Stimulated activated CD4-positive, alpha-beta T cell treated with anti-CD3 and anti-CD28 coated beads, TNF-alpha, amount 100 ng/mL, for 48 hours (primary cell): ENCODE measurements around the gene TMEM63B.
"Not testable (repeated sequence)": the region's sequence is repeated elsewhere in the genome, so short reads cannot be mapped to it uniquely, and the experiment has no call there.

Experiments used
- DNase-seq, 3 donors: peaks; one replicate each; pipeline ENCODE4 v3.0.0-alpha.2; 2020; ENCODE audit warnings: low read depth in 3 of 3

The TMEM63B gene

DNA sequence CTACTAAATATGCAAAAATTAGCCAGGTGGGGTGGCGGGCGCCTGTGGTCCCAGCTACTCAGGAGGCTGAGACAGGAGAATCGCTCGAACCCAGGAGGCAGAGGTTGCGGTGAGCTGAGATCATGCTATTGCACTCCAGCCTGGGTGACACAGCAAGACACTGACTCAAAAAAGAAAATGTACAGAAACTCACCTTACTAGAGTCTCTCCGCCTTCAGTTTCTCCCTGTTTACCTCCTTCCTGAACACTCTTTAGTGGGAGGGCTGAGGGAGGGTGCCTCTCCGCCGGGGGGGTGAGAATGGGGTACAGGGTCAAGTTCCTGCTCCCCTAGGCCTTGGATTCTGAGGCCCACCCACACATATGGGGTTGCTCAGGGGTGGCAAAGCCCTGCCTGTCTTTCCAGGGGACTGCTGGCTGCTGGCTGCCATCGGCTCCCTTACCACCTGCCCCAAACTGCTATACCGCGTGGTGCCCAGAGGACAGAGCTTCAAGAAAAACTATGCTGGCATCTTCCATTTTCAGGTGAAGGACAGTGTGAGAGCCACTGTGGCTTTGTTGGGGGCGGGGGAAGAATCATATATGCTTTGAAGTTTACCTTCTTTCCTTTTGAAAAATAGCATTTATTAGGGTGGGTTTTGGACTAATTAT lies 44.7 kb downstream of the TMEM63B start:
- DNase-seq = no peak

DNA sequence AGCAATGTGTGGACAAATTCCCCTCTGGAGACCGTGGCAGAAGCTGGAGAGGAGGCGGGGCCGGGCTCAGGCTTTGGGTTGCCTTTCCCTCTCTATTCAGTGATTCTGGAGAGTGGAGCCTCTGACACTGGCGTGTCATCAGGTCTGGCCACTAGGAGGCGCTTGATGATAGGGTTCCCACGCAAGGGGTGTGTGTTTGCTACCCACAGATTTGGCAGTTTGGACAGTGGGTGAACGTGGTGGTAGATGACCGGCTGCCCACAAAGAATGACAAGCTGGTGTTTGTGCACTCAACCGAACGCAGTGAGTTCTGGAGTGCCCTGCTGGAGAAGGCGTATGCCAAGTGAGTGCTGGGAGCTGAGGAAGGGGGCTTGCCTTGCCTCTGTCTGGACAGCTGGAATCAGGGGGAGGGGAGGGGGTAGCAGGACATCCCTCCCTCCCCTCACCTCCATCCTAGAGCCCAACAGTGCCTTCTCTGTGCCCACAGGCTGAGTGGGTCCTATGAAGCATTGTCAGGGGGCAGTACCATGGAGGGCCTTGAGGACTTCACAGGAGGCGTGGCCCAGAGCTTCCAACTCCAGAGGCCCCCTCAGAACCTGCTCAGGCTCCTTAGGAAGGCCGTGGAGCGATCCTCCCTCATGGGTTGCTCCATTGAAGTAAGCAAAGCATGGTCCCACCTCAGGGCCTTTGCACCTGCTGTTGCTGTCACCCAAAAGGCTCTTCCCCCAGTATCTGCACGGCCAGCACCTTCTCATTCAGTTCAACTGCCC lies 45.6 kb downstream of the TMEM63B start:
- peak; percentile 67 to 79 (median 77) for DNase-seq

DNA sequence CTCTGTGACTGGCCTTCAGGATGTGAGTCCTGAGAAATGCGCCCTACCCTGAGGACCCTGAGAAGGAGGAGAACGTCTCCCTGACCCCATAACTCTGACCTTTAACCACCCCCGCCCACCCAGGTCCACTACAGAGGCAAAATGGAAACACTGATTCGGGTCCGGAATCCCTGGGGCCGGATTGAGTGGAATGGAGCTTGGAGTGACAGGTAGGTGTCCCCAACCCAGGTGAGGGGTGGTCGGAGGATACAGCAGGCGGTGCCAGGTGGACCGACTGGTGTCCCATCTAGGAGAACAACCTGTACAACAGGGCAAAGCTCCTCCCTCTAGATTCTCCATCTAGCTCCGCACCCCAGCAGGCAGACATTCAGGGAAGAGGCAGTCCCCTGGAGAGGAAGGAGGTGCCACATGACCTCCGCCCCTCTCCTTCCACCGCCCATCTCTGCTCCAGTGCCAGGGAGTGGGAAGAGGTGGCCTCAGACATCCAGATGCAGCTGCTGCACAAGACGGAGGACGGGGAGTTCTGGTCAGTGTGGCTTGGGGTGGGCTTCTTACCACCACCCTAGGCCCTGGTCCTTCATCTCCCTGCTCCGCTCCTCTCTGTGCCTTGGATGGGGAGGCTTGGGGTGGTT lies 48.9 kb downstream of the TMEM63B start:
- DNase-seq = no peak

DNA sequence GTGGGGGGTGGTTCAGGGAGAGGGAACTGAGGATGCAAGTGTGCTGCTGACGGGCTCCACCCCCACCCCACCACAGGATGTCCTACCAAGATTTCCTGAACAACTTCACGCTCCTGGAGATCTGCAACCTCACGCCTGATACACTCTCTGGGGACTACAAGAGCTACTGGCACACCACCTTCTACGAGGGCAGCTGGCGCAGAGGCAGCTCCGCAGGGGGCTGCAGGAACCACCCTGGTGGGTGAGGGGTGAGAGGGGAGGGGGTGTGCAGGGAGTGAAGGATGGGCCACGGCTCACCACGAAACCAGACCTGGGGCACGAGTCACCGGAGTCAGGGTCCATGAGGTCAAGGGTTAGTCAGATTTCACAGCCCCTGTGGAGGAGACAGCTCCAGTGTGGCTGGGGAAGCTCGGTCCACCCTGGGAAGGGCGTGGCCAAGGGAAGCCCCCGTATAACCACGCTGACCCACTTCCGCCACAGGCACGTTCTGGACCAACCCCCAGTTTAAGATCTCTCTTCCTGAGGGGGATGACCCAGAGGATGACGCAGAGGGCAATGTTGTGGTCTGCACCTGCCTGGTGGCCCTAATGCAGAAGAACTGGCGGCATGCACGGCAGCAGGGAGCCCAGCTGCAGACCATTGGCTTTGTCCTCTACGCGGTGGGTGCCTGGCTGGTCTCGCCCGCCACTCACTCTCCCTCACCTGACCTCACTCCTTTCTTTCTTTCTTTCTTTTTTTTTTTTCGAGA lies 49.6 kb downstream of the TMEM63B start:
- DNase-seq = no peak

DNA sequence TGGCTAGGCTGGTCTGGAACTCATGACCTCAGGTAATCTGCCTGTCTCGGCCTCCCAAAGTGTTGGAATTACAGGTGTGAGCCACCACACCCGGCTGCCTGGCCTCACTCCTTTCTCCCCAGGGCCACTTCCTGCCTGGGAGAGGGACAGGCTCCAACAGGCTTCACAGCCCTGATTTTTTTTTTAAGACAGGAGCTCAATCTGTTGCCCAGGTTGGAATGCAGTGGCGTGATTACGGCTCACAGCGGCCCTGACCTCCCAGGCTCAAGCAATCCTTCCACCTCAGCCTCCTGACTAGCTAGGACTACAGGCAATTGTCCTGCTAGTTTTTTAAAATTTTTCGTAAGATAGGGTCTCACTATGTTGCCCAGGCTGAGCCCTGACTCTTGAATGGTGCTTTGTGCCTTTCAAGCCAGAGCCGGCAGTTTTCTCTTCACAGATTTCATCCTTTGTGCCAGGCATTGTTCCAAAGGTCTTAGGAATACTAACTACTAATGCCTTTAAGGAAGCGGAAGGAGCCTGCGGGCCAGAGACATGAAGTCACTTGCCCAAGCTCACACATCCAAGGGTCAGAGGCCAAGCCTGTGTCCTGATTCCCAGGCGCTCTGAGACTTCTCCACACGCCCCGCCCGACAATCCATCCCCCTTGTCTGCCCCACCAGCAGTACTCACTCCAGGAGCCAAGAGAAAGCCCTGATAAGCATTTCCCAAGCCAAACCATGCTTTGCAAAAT lies 50.5 kb downstream of the TMEM63B start:
- no peak for DNase-seq

DNA sequence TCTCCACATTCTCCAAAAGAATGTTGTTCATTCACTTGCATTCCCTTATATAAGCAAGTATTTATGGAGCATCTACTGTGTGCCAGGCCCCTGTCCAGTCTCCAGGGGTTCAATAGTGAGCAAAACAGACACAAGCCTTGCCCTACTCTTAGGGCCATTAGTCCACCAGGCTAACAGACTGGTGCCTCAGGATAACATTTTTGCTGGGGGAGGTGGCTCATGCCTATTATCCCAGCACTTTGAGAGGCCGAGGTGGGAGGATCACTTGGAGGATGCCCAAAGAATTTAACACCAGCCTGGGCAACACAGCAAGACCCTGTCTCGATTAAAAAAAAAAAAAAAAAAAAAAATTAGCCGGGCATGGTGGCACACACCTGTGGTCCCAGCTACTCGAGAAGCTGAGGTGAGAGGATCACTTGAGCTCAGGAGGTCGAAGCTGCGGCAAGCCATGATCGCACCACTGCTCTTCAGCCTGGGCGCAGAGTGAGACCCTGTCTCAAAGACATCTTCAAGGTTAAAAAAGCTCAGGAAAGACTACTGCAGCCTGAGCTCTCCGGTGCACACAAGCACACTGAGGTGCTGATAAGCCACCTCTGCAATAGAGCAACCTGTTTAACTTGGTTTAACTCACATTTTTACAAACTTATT lies 51.2 kb downstream of the TMEM63B start:
- DNase-seq = no peak

DNA sequence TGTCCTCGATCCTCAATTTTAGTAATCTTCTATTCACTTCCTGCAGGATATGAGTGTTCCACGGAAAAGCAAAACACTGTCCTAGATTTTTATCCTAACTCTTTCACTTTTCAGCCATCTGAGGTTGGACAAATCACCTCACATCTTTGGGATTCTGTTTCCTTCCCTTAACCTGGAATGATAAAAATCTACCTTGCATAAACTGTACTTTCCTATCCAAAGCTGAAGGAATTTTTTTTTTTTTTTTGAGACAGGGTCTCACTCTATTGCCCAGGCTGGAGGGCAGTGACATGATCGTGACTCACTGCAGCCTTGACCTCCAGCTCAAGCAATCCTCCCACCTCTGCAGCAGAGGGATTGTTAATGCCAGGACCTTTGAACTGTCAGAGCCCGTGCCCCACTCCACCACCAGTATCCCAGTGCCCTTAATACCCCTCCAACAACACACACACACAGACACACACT lies 51.8 kb downstream of the TMEM63B start:
- no peak for DNase-seq

DNA sequence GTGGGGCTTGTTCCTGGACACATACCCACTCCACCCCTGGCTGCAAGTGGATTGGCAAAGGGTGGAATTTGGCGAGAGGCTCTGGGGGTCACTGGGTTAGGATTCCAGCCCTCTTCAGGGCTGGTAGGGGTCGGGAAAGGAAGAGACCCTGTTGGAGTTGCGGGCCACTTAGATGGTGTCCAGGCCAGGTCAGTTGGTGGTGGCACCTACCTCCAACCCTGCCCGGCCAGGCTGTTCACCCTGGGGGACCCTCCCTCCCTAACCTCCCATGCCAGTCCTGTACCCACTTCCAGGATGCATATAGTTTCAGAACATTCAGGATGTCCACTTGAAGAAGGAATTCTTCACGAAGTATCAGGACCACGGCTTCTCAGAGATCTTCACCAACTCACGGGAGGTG lies 52.3 kb downstream of the TMEM63B start:
- no peak for DNase-seq

DNA sequence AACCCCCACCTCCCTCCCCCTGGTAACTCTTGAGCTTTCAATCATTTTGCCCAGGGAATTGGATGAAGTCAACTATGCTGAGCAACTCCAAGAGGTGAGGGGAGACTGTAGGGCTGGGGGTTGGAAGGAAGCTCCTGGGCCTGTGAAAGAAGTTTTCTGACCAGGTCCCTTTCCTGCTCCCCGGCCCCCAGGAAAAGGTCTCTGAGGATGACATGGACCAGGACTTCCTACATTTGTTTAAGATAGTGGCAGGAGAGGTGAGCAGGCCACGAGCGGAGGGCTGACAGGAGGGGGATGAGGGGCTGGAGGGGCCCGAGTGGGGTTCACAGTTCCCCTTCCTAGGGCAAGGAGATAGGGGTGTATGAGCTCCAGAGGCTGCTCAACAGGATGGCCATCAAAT lies 53.1 kb downstream of the TMEM63B start:
- no peak for DNase-seq

DNA sequence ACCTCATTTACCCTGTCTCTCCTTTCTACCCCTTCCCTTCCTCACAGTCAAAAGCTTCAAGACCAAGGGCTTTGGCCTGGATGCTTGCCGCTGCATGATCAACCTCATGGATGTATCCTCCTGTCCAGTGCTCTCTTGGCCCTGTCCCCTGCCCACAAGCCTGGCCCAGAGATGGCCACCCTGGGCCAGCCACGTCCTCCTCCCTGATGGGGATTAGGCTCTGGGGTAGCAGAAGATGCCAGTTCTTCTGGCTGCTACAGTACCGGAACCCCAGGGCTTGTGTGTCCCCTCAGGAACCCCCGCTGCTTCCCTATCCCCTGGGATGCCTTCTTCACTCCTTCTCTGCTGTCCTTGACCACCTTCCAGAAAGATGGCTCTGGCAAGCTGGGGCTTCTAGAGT lies 53.5 kb downstream of the TMEM63B start:
- no peak for DNase-seq

DNA sequence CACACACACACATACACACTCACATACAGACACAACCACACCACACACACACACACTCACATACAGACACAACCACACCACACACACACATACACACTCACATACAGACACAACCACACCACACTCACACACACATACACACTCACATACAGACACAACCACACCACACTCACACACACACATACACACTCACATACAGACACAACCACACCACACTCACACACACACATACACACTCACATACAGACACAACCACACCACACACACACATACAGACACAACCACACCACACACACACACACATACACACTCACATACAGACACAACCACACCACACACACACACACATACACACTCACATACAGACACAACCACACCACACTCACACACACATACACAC lies 54.4 kb downstream of the TMEM63B start:
- not testable (repeated sequence) for DNase-seq

DNA sequence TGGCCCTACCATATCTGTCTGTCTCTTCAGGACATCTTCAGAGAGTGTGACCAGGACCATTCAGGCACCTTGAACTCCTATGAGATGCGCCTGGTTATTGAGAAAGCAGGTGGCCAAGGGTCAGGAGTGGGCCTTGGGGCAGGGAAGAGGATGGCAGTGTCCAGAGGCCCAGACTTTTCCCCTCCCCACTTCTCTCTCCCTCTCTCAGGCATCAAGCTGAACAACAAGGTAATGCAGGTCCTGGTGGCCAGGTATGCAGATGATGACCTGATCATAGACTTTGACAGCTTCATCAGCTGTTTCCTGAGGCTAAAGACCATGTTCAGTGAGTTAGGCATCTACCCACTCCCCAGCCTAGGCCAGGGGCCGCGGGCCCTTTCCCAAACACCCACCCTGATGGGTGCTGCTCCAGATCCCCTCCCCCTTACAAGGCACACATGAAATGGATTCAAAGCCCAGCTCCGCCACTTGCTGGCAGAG lies 55.6 kb downstream of the TMEM63B start:
- DNase-seq = no peak

DNA sequence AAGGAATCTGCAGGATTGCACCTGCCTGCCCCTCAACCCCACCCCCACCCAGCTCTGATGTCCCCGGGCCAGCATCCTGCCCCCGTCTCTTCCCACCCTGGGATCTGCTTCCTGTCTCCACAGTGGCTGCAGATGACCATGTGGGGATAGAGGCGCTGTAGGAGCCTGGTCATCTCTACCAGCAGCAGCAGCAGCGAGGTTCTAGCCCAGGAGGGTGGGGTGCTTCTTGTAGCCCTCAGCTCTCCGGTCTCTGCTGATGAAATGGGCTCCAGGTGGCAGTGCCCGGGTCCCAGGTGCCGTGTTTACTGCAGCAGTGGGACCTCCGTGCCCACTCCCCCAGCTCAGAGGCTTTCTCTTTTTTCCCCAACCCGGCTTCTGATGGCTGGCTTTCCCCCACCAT lies 56.4 kb downstream of the TMEM63B start:
- DNase-seq = no peak

DNA sequence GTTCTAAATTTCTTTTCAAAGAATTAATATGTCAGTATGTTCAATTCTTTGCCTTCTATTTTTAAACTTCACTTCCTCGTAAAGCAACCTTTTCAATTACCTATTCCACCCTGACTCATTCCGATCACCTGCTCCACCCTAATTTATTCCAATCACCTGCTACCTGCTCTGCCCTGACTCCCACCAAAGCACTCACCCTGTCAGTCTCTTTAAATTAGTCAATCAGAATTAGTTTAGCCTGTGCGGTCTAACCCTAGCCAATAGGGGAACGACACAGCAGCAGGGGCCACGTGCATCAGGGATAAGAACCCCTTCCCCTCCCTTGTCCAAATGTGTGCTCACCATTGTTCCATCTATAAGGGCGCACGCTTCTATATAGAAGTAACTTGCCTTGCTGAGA lies 58.0 kb downstream of the TMEM63B start:
- not testable (repeated sequence) for DNase-seq

DNA sequence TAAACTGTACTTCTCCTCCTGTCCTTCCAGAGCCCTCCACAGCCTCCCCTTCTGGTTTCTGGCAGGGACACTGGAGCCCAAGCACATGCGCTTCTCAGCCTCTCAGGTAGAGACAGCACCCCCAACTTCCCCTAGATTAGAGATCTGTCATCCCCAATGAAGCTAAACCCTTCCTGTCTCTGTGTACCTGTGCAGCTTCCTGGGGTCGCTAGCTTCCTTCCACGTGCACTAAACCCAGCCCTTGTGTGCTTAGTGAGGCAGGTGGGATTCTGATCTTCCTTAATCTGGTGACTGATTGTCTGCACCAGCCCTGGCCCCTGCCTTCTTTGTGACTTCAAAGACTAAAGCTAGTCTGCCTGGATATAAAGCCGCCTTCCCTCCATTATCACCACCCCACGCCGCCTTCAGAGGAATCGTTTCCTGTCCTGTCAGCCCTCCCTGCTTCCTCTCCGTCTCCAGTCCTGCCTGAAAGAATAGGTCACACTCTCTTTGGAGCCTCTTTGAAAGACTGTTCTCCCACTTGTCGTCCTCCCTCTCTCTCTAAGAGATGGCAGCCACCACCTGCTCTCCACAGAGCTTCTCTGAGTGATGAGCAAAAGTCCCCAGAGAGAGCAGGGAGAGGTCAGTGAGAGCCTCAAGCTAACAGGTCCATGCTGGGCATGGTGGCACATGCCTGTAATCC lies 58.7 kb downstream of the TMEM63B start:
- no peak for DNase-seq

DNA sequence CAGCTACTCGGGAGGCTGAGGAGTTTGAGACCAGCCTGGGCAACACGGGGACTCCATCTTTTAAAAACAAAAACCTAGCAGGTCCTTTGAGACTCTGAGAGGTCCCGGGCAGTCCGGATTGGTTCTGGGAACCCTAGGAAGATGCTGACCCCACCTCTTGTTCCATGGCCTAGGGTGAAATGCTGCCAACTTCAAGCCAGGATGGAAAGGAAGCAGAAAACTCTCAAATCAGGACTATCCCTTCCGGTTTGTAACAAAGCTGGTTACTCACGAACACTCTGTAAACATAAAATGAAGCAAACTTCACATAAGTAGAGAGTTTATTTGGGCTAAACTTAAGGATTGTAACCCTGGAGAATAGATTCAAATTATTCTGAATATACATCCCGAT lies 59.3 kb downstream of the TMEM63B start:
- DNase-seq = no peak

DNA sequence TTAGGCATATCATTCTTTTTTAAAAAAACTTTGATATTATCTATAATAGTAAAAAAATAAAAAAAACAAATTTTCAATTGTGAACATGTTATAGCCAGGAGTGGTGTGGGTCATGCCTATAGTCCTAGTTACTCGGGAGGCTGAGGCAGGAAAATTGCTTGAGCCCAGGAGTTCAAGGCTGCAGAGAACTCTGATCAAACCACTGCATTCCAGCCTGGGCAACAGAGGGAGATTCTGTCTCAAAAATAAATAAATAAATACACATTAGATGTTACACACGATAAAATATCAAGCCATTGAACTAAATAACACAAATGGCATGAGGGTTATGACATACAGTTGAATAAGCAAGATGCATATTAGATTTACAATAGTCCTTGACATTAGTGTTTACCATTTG lies 61.5 kb downstream of the TMEM63B start:
- no peak for DNase-seq

DNA sequence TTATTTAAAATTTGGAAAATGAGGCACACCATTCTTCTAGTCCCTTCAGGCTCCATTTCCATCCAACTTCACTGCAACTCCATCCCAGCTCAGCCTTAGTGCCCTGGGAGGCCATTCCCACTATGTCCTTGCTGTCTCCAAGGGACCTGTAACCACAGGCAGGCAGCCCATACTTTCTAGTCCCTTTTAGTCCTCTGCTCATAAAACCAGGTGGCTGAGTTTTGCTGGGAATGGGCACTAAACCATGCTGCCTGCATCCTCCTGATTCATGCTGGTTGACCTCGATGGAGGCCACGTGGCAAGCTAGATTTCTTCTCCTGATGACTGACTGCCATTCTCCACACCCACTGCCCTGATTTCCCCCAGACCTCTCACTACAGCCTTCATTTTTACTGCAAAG lies 61.9 kb downstream of the TMEM63B start:
- DNase-seq = no peak

DNA sequence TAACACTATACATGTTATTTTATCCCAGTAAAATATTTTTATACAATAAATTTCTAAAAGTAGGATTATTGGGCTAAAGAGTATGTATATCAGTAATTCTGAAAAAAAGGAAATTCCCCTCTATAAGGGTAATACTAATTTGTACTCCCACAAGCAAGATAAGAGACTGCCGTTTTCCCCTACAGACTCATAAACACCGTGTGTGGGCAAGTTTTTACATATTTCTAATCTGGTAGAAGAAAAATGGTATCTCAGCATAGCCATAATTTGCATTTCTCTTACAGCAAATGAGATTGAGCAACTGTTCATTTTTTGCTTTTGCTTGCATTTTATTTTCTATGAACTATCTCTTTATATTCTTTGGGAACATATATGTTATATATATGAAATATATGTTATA lies 63.4 kb downstream of the TMEM63B start:
- DNase-seq = no peak

DNA sequence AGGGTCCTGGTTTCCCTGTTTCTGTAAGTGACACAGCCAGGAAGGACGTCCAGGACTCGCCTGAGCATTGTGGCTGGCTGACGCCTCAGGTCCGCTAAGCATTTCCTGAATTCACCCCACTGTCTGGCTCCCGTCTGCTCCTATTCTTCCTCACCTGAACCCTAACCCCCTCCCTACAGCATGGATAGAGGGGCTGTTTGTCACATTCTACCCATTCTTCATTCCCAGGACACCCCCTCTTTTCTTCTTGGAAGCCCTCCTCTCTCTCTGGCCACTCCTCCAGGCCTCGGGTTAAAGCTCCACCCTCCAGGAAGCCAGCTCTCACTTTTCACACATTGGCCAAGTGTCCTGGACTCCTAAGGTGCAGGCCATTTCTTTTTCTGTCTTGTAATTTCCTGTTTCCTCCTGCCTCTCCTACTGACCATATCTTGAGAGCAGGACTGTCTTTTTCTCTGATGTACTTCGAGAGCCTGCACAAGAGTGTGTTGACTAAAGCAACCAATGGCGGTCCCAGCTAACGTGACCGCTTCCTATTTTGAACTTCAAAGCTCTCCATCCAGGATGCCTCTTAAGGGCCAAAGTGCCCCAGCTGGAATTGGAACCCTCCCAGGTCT lies 65.2 kb downstream of the TMEM63B start:
- DNase-seq = no peak
